IMR-90 (cell line): ENCODE data around the gene AFG3L2. TPM values are rescaled to one million over a fixed set of nuclear protein-coding genes. Genes with fewer than 3 reads are reported as not detected.

Experiments used
- ATAC-seq: fragments of 200-7000 bp; cut with Tn5 transposase; 2 replicates; pipeline ENCODE4 v1.9.1; 2020; ENCODE audit warnings: low read depth, mild to moderate bottlenecking, moderate library complexity
- BruUV-seq: library from RNA; stranded (reverse); fragments of 400-500 nt; replicated peaks from 2 replicates; lab custom pipeline; 2021; lab: Mats Ljungman, UMichigan
- CTCF ChIA-PET: fragments of 300-600 bp; formaldehyde crosslinking; extraction: SDS; loops from one replicate; lab custom pipeline; 2021; ENCODE audit warnings: antibody characterized with exemption; lab: Yijun Ruan, JAX
- POLR2A ChIA-PET: fragments of 300-600 bp; sonication (Branson Sonifier 250); formaldehyde crosslinking; loops from one replicate; lab custom pipeline; 2022; ENCODE audit warnings: antibody characterized with exemption; ENCODE audit not compliant: unreplicated experiment; lab: Charles Lee
- DNase-seq: peaks from one replicate; pipeline ENCODE4 v3.0.0; 2013
- H2AFZ ChIP-seq: replicated peaks from 2 replicates; pipeline ENCODE3; 2013; ENCODE audit warnings: low read length, mild to moderate bottlenecking; ENCODE audit not compliant: poor library complexity
- H2AK5ac ChIP-seq: 2 replicates; pipeline ENCODE4 v1.6.1; 2013; ENCODE audit warnings: low read depth, low read length, inconsistent platforms
- H2AK9ac ChIP-seq: replicated peaks from 2 replicates; pipeline ENCODE3; 2013; ENCODE audit warnings: mild to moderate bottlenecking, low read depth, low read length, moderate library complexity; ENCODE audit not compliant: poor library complexity
- H2BK120ac ChIP-seq: 2 replicates; pipeline ENCODE4 v1.6.1; 2013; ENCODE audit warnings: low read depth, low read length, inconsistent platforms
- H2BK15ac ChIP-seq: 3 replicates; pipeline ENCODE4 v1.6.1; 2013; ENCODE audit warnings: low read depth, low read length, inconsistent platforms
- H2BK20ac ChIP-seq: 2 replicates; pipeline ENCODE4 v1.6.1; 2013; ENCODE audit warnings: low read depth, mild to moderate bottlenecking, inconsistent platforms, low read length, moderate library complexity
- H2BK5ac ChIP-seq: 2 replicates; pipeline ENCODE4 v1.6.1; 2013; ENCODE audit warnings: mild to moderate bottlenecking, low read depth, low read length, inconsistent platforms; ENCODE audit not compliant: poor library complexity, severe bottlenecking
- H3K14ac ChIP-seq: replicated peaks from 2 replicates; pipeline ENCODE4 v1.6.1; 2013; ENCODE audit warnings: low read depth, low read length, inconsistent platforms
- H3K18ac ChIP-seq: 2 replicates; pipeline ENCODE4 v1.6.1; 2013; ENCODE audit warnings: low read depth, low read length, control low read depth
- H3K23ac ChIP-seq: 2 replicates; pipeline ENCODE4 v1.6.1; 2013; ENCODE audit warnings: low read depth, low read length, inconsistent platforms
- H3K27ac ChIP-seq: 2 replicates; pipeline ENCODE4 v1.5.1; 2013; ENCODE audit warnings: mild to moderate bottlenecking, control low read depth, low read length; ENCODE audit not compliant: insufficient read depth
- H3K27me3 ChIP-seq: 2 replicates; pipeline ENCODE4 v1.6.1; 2013; ENCODE audit warnings: low read length; ENCODE audit not compliant: control insufficient read depth, insufficient read depth
- H3K36me3 ChIP-seq: 2 replicates; pipeline ENCODE4 v1.6.1; 2013; ENCODE audit warnings: low read length, mixed read lengths; ENCODE audit not compliant: control insufficient read depth, insufficient read depth
- H3K4ac ChIP-seq: 2 replicates; pipeline ENCODE4 v1.6.1; 2013; ENCODE audit warnings: low read depth, low read length, inconsistent platforms
- H3K4me1 ChIP-seq: 2 replicates; pipeline ENCODE4 v1.6.1; 2013; ENCODE audit warnings: low read length, mixed read lengths; ENCODE audit not compliant: control insufficient read depth, insufficient read depth
- H3K4me2 ChIP-seq: 2 replicates; pipeline ENCODE4 v1.6.1; 2013; ENCODE audit warnings: low read depth, mild to moderate bottlenecking, control low read depth, low read length, moderate library complexity
- H3K4me3 ChIP-seq: 2 replicates; pipeline ENCODE4 v1.5.1; 2013; ENCODE audit warnings: low read depth, mild to moderate bottlenecking, control low read depth, low read length, moderate library complexity; ENCODE audit not compliant: insufficient read depth
- H3K56ac ChIP-seq: 2 replicates; pipeline ENCODE4 v1.6.1; 2013; ENCODE audit warnings: low read length, inconsistent platforms; ENCODE audit not compliant: insufficient read depth; ENCODE audit errors: extremely low read depth
- H3K79me1 ChIP-seq, 2 experiments: 2 replicates each; pipeline ENCODE4 v1.6.1; 2013; ENCODE audit warnings: low read length in 2 of 2, inconsistent platforms in 1 of 2, low read depth in 1 of 2
- H3K9ac ChIP-seq: 2 replicates; pipeline ENCODE4 v1.6.1; 2013; ENCODE audit warnings: low read depth, low read length, control low read depth
- H3K9me1 ChIP-seq: 2 replicates; pipeline ENCODE4 v1.6.1; 2013; ENCODE audit warnings: low read length, inconsistent platforms; ENCODE audit not compliant: insufficient read depth
- H3K9me3 ChIP-seq: 2 replicates; pipeline ENCODE4 v1.6.1; 2013; ENCODE audit warnings: low read length; ENCODE audit not compliant: control insufficient read depth, insufficient read depth
- H4K20me1 ChIP-seq: 2 replicates; pipeline ENCODE4 v1.6.1; 2013; ENCODE audit warnings: low read length, inconsistent platforms; ENCODE audit not compliant: insufficient read depth
- H4K5ac ChIP-seq: 2 replicates; pipeline ENCODE4 v1.6.1; 2013; ENCODE audit warnings: mild to moderate bottlenecking, low read depth, low read length, control low read depth
- H4K8ac ChIP-seq, 2 experiments: 2 replicates each; pipeline ENCODE4 v1.6.1; 2013; ENCODE audit warnings: low read depth in 2 of 2, low read length in 2 of 2, control low read depth in 1 of 2, inconsistent platforms in 1 of 2
- H4K91ac ChIP-seq: 2 replicates; pipeline ENCODE4 v1.6.1; 2013; ENCODE audit warnings: low read depth, low read length, inconsistent platforms; ENCODE audit not compliant: insufficient read depth
- BHLHE40 ChIP-seq: fragments of 150-350 bp; IDR thresholded peaks from 2 replicates; pipeline ENCODE4 v1.6.1; 2016; ENCODE audit warnings: mild to moderate bottlenecking, low read depth, low read length
- CEBPB ChIP-seq: IDR thresholded peaks from 2 replicates; pipeline ENCODE4 v1.6.1; 2012; ENCODE audit warnings: low read depth, low read length, improper control_type of control experiment
- FOS ChIP-seq: fragments of 150-350 bp; IDR thresholded peaks from 2 replicates; pipeline ENCODE4 v1.6.1; 2016; ENCODE audit warnings: low read depth, low read length
- MAFK ChIP-seq: IDR thresholded peaks from 2 replicates; pipeline ENCODE4 v1.6.1; 2012; ENCODE audit warnings: low read depth, low read length, improper control_type of control experiment
- MAZ ChIP-seq: IDR thresholded peaks from 2 replicates; pipeline ENCODE4 v1.6.1; 2012; ENCODE audit warnings: low read depth, mild to moderate bottlenecking, low read length, improper control_type of control experiment, moderate library complexity, borderline replicate concordance
- MXI1 ChIP-seq: IDR thresholded peaks from 2 replicates; pipeline ENCODE4 v1.6.1; 2012; ENCODE audit warnings: low read depth, mild to moderate bottlenecking, low read length, moderate library complexity, borderline replicate concordance
- NFE2L2 ChIP-seq: fragments of 150-350 bp; IDR thresholded peaks from 2 replicates; pipeline ENCODE4 v1.6.1; 2016; ENCODE audit warnings: low read depth, mild to moderate bottlenecking, low read length
- POLR2A ChIP-seq: IDR thresholded peaks from 2 replicates; pipeline ENCODE4 v1.6.1; 2012; ENCODE audit warnings: mild to moderate bottlenecking, low read depth, low read length
- RAD21 ChIP-seq: IDR thresholded peaks from 2 replicates; pipeline ENCODE4 v1.6.1; 2012; ENCODE audit warnings: low read length, improper control_type of control experiment
- RCOR1 ChIP-seq: IDR thresholded peaks from 2 replicates; pipeline ENCODE4 v1.6.1; 2012; ENCODE audit warnings: mild to moderate bottlenecking, low read length, improper control_type of control experiment; ENCODE audit not compliant: insufficient replicate concordance
- RFX5 ChIP-seq: IDR thresholded peaks from 2 replicates; pipeline ENCODE4 v1.8.0; 2012; ENCODE audit warnings: low read depth, mild to moderate bottlenecking, low read length, moderate library complexity
- SMC3 ChIP-seq: fragments of 150-350 bp; IDR thresholded peaks from 2 replicates; pipeline ENCODE4 v1.6.1; 2016; ENCODE audit warnings: low read depth, mild to moderate bottlenecking, antibody characterized with exemption, low read length, moderate library complexity
- WGBS, 2 experiments: methylation state at CpG; one replicate each; pipeline versions ENCODE4 v1.1.5 to v1.1.7; 2013; ENCODE audit warnings: missing lambda C conversion rate in 2 of 2; ENCODE audit not compliant: insufficient read length in 1 of 2; ENCODE audit errors: extremely low coverage in 2 of 2; 5-methylcytosine and 5-hydroxymethylcytosine counted together
- dilution Hi-C: fragments of 300-500 bp; cut with HindIII; formaldehyde crosslinking; loops from one replicate; pipeline ENCODE4 v1.14.3; 2018; ENCODE audit warnings: low sequenced_read_pairs; ENCODE audit not compliant: unreplicated experiment
- in situ Hi-C: fragments of 300-500 bp; cut with MboI; formaldehyde crosslinking; loops from 3 replicates; pipeline ENCODE4 v1.14.3; 2019; ENCODE audit warnings: low sequenced_read_pairs, inconsistent platforms, mixed read lengths
- intact Hi-C: fragments of 100-400 bp; cut with micrococcal nuclease; formaldehyde crosslinking; loops from 2 replicates; pipeline ENCODE4 v1.10.0; 2022
- polyA plus RNA-seq, 3 experiments: library from polyadenylated mRNA; depleted of rRNA; stranded (reverse); fragments of >200 nt; gene quantifications; 2 replicates each; pipeline ENCODE4 v1.2.3, GENCODE V29; 2012; ENCODE audit warnings: low replicate concordance in 1 of 3
- total RNA-seq: library from RNA; depleted of rRNA; stranded (reverse); fragments of >200 nt; gene quantifications from 2 replicates; pipeline ENCODE4 v1.2.3, GENCODE V29; 2012
- TF ChIP-seq, protein P1 (sequence below): fragments of 150-350 bp; IDR thresholded peaks from 2 replicates; pipeline ENCODE4 v1.6.1; 2017; ENCODE audit warnings: mild to moderate bottlenecking, antibody characterized with exemption, low read length, low read depth
- TF ChIP-seq, protein P2 (sequence below): fragments of 150-350 bp; IDR thresholded peaks from 2 replicates; pipeline ENCODE4 v1.6.1; 2016; ENCODE audit warnings: low read depth, mild to moderate bottlenecking, low read length, moderate library complexity, borderline replicate concordance
- TF ChIP-seq, protein P3 (sequence below): conservative IDR thresholded peaks from 2 replicates; pipeline ENCODE4 v1.5.1; 2012; ENCODE audit warnings: mild to moderate bottlenecking, low read depth, low read length, improper control_type of control experiment

Gene AFG3L2
- total and polyA plus RNA-seq, 2 of the 4 experiments (the other 2 are of a cell fraction) = 26.9 to 37.6 TPM

- Histone ChIP-seq H2BK5ac (no peak overlapping the region), H3K36me3 (peaks cover 51% of the 10 kb centered on the region), H2BK120ac (no peak overlapping the region), H4K91ac (no peak overlapping the region), H2AK5ac (no peak overlapping the region), H3K4me3 (no peak overlapping the region), H3K4me1 (no peaks in the 10 kb centered on the region), H3K56ac (no peak overlapping the region), H2AK9ac (peak overlapping the region; percentile 70), H3K9me1 (peaks cover 26% of the 10 kb centered on the region), H4K20me1 (peaks cover 70% of the 10 kb centered on the region), H3K9ac (no peak overlapping the region), H2AFZ (peak overlapping the region; percentile 33), H3K23ac (no peak overlapping the region), H3K18ac (no peak overlapping the region), H3K27me3 (no peaks in the 10 kb centered on the region), H3K4ac (no peak overlapping the region), H3K4me2 (no peak overlapping the region), H3K14ac (no peak overlapping the region), H2BK15ac (no peak overlapping the region), H3K79me1 (peaks cover 27 to 48% of the 10 kb centered on the region in 2 experiments), H4K8ac (no peak overlapping the region), H3K9me3 (no peaks in the 10 kb centered on the region), H2BK20ac (no peak overlapping the region), H4K5ac (no peak overlapping the region; the same call in 1 of the 2 replicates), H3K27ac (no peak overlapping the region)
- DNase-seq (peak; percentile 69), ATAC-seq (peak; percentile 68)
- no TSS peak for BruUV-seq
- CTCF ChIA-PET = interaction anchor here (0.6 to 1.4 kb wide), 5 partner anchors 8 to 715 kb away, joined by 3 to 5 read pairs (median 5); no protein-coding TSS in a partner anchor
- intact Hi-C loops (loop anchor here (1.0 to 2.0 kb wide), 2 partner anchors 28 to 49 kb away; partner anchors contain the start of gene AFG3L2), in situ Hi-C loops (no loop called here), dilution Hi-C loops (no loop called here)
- WGBS, 2 experiments = 75% methylated on average over 2 of the region's 11 CpGs; no CpG with 5 or more reads in 1 of the 2 experiments
- POLR2A ChIA-PET = no interaction called here
- no peak for TF ChIP-seq RCOR1
- TF ChIP-seq, protein P1, sequence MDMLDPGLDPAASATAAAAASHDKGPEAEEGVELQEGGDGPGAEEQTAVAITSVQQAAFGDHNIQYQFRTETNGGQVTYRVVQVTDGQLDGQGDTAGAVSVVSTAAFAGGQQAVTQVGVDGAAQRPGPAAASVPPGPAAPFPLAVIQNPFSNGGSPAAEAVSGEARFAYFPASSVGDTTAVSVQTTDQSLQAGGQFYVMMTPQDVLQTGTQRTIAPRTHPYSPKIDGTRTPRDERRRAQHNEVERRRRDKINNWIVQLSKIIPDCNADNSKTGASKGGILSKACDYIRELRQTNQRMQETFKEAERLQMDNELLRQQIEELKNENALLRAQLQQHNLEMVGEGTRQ = no peak
- TF ChIP-seq POLR2A = peak; percentile 61
- TF ChIP-seq, protein P2, sequence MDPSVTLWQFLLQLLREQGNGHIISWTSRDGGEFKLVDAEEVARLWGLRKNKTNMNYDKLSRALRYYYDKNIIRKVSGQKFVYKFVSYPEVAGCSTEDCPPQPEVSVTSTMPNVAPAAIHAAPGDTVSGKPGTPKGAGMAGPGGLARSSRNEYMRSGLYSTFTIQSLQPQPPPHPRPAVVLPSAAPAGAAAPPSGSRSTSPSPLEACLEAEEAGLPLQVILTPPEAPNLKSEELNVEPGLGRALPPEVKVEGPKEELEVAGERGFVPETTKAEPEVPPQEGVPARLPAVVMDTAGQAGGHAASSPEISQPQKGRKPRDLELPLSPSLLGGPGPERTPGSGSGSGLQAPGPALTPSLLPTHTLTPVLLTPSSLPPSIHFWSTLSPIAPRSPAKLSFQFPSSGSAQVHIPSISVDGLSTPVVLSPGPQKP = no peak
- TF ChIP-seq, protein P3, sequence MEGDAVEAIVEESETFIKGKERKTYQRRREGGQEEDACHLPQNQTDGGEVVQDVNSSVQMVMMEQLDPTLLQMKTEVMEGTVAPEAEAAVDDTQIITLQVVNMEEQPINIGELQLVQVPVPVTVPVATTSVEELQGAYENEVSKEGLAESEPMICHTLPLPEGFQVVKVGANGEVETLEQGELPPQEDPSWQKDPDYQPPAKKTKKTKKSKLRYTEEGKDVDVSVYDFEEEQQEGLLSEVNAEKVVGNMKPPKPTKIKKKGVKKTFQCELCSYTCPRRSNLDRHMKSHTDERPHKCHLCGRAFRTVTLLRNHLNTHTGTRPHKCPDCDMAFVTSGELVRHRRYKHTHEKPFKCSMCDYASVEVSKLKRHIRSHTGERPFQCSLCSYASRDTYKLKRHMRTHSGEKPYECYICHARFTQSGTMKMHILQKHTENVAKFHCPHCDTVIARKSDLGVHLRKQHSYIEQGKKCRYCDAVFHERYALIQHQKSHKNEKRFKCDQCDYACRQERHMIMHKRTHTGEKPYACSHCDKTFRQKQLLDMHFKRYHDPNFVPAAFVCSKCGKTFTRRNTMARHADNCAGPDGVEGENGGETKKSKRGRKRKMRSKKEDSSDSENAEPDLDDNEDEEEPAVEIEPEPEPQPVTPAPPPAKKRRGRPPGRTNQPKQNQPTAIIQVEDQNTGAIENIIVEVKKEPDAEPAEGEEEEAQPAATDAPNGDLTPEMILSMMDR = peak; percentile 77
- TF ChIP-seq FOS = no peak
- TF ChIP-seq RAD21 = peak; percentile 47
- TF ChIP-seq SMC3 = peak; percentile 45
- TF ChIP-seq NFE2L2 = no peak
- TF ChIP-seq BHLHE40 = no peak
- TF ChIP-seq MXI1 = no peak
- TF ChIP-seq MAZ = no peak
- no peak for TF ChIP-seq RFX5
- peak; percentile 78; the same call in 1 of the 2 replicates for TF ChIP-seq CEBPB
- no peak; the same call in 1 of the 2 replicates for TF ChIP-seq MAFK
Observed at GRCh38 chr18:12327510-12328178, 49.4 kb downstream of the AFG3L2 start.
